KBM-7 (cell line): ENCODE data around the gene PLEKHA7.
"Not testable (repeated sequence)": the region's sequence is repeated elsewhere in the genome, so short reads cannot be mapped to it uniquely, and the experiment has no call there.

Experiments used
- DNase-seq: peaks from one replicate; pipeline ENCODE4 v3.0.0-alpha.2; 2015
- in situ Hi-C: fragments of 300-500 bp; cut with MboI; formaldehyde crosslinking; loops from 2 replicates; pipeline ENCODE4 v1.14.3; 2020; ENCODE audit warnings: low sequenced_read_pairs, low pct_unique_long_range_greater_than_20kb, mixed read lengths

PLEKHA7 gene

DNA sequence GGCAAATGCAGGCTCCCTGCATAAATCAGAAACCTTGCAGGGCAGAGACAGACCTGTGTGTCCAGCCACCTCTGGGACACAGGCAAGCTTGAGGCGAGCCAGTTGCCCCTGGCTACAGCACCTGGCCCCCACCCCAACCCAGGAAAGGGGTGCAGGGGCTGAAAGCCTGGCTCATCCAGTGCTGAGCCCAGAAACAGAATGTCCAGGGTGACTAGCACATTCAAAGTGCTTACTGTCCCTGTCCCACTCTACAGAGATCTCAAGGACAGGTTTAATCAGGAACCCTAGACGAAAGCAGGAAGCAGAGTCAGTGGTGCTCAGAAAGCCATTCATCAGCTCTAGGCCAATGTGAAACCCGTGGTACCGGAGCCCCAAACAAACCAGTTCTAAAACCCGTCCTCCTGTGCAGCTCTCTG lies 31.9 kb downstream of the PLEKHA7 start:
- in situ Hi-C loops: no loop called here
- no peak for DNase-seq

DNA sequence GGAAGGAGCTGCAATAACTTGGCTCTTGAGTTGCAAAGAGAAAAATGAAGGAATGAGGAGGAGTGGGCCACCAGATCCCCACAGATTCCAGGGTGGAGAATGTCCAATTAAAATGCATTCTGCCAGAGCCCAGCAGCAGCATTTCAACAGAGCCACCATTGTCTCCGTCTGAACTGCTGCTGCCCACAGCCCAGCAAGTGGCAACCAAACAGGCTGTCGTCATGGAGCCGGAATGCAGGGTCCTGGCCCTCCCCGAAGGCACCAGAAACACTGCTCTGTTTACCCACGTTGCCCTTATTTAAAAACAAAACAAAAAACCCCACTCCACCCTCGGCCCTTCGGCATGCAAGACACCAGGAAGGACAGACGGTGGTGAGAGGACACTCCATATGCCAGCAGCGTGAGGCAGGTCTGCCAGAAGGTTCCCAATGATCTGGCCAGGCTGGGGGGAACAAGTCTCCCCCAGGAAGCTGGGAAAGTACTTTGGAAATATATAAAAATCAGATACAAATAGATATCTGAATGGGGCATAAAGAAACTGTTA lies 32.5 kb downstream of the PLEKHA7 start:
- in situ Hi-C loops: no loop called here
- no peak for DNase-seq

DNA sequence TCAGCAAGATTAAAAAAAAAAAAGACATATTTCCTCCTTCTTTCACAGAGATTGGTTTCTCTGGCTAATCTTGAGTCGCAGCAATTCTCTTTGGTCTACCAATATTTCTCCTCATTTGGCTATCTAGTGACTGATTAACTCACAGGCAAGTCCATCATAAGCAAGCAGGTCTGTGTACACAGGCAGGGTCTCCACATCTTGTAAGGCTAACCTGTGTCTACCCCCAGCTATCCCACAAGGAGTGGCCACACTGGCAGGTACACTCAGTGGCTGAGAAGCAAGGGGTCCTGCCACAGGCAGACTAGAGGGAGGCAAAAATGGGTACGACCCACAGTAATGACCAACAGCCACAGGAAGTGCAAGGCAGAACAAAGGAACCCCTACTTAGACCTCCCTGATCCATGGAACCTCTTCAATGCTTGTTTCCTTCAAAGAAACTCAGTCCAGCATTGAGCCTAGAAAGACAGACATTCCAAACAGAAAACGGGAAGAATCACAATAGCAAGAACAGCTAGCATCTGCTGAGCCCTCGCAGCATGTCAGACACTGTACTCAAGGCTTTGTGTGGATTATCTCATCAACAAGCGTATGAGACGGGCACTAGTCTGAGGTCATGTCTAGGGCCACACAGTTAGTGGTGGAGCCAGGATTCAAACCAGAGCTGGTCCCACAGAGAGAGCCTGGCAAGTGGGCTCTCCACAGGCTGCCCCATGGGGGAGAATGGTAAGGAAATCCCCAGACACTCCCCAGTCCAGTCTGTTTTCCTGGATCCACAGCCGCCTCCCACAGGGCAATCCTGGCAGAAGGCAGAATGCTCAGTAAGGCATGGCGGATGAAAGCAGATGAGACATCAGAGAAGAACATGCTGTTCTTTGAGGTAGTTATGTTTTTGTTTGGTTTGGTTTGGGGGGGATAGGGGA lies 34.3 kb downstream of the PLEKHA7 start:
- in situ Hi-C loops: no loop called here
- DNase-seq: no peak

DNA sequence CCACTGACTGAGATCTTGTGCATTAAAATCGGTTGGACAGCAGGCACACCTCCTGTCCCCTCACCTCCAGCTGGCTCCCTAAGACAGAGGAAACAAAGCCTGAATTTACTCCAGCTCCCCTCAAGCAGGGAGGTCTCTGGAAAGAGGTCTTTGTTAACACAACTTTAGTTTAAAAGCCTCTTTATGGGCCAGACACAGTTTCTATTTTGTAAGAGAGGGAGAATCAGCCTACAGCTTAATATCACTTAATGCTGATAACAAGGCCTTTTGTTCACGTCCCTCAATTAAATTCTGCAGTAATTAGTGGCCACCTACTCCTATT lies 36.3 kb downstream of the PLEKHA7 start:
- DNase-seq: no peak
- in situ Hi-C loops: no loop called here

DNA sequence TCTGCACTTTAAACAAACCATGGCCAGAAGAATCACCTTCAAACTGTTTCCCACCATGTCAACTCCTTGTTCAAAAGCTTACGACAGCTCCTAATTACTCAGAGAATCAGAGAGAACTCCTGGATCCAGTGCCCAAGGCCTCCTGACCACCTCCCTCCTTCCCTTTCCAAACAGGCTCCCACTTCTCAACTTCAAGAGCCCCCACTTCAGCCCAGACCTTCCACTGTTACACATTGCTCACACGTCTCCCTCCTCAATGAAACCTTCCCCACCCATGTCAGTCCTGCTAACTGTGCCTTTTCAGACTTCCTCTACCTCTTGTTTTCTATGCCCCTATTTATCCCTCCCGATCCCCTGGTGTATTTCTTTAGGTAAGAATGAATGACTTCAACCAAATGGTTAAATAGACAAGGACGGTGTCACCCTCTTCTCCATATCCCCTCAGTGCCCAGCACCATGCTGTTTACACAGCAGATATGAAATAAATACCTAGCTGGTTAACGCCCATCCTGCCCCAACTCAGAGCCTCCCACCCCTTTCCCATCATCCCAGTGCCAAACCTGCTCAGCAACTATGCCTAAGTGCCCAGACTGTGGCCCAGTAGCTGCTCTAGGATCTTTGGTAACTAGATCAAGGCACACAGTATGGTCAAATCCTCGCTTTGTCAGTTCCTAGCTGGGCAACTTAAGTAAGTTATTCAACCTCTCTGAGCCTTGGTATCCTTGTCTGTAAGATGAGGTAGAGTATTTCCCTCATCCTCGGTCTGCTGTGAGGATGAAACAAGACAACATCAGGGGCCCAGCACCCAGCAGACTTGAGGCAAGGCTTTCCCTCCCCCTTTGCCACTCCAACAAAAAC lies 36.8 kb downstream of the PLEKHA7 start:
- in situ Hi-C loops: no loop called here

DNA sequence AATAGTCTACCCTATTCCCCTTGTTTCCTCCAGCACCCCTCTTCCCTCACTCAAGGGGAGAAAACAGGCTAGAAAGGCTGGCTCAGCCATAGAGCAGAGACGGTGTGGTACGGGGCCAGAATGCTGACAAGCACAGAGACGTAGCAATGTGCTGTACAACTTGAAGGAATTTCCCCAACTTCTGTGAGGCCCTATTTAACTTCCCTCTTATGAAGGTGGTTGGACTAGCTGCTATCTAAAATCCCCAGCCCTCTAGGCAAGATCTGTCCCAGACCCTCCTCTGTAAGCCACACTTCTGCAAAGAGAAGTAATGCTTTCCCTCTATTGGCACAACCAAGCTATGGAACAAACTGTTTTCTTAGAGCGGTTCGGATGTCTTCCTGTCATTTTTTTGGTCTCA lies 37.8 kb downstream of the PLEKHA7 start:
- in situ Hi-C loops: no loop called here
- DNase-seq: peak; percentile 25

More for the DNA sequence above, 36.8 kb downstream of the PLEKHA7 start:
- DNase-seq: no peak

DNA sequence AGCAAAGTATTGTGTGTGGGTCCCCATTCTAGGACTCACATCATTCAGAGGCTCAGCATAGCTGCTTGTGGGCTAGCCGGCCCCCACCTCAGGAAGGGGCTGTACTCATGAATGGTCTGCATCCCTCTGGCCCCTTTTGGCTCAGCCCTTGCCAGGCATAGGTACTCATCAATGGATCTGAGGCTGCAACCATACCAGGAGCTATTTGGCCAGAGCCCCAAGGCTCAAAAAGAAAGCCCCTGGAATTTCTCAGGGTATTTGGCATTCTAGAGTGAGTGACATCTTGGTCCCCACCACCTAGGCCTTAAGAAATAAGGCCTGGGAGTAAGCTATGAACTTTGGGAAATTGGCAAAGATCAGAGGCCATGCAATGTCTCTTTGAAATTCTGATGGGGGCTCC lies 38.3 kb downstream of the PLEKHA7 start:
- in situ Hi-C loops: no loop called here
- no peak for DNase-seq

DNA sequence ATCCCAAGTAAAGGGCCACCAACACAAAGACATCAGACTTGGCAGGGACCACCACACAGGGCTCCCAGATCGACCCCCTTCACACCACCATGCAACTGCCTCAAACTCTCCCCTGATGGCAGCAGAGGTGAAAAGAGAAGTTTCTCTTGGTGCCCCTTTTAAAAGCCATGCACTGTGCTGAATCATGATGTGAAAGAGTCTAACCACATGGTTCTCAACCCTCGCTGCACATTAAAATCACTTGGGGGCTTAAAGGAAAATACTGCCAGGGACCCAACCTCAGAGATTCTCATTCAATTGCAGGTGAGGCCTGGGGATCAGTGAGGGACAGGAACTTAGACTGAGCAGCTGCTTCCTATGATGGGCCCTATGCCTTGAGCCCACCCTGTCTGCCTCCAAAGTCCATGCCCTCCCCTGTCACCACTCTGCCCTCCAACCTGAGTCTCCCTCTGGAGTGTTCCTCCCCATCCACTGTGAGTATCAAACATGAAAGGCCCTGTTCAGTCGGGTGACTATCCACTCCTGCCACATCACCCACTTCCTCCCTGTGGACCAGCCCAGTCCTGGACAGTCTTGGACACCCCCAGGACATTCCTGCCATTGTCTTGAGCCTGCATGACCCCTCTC lies 40.8 kb downstream of the PLEKHA7 start:
- DNase-seq: no peak
- in situ Hi-C loops: no loop called here

DNA sequence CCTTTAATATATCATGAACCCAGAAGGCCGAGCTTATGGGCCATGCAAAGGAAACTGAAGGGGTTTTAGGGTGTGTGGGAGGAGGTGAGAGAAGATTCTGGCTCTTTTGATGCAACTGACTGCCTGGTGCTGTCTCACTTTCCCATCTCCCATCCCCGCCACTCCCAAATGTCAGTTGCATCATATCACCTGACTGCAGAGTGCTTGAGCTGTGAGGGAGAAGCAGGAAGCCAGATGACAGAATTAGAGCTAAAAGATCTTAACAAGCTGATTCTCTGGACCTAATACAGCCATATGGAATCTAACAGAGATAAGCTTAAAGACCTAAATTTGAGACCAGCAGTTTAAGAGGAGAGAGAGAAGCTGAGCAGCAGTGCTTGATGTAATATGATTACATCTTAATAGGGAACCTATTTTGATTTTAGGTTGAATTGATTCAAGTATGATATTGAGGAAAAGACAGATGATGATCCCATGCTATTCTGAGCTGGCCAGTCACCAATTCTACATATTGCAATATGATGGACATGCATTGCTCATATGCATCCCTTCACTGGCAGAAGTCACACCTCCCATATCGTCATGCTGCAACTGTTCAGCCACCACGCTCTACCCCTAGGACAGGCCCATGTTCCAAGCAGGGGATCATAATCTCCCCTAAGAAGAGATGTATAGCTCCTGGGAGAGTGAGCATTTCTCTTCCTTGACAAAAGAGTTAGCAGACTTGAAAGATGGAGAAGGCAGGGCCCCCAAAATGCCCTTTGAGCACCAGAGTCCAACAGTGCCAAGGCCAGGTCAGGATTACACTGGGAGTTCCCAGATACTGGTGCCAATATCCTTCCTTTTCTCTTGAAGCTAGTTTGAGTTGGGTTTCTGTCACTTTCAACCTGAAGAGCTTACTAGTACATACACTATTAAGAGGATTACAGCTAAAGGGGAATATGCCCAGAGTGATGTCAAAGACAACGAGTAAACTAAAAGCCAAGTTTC lies 44.9 kb downstream of the PLEKHA7 start:
- in situ Hi-C loops: no loop called here
- DNase-seq: no peak

DNA sequence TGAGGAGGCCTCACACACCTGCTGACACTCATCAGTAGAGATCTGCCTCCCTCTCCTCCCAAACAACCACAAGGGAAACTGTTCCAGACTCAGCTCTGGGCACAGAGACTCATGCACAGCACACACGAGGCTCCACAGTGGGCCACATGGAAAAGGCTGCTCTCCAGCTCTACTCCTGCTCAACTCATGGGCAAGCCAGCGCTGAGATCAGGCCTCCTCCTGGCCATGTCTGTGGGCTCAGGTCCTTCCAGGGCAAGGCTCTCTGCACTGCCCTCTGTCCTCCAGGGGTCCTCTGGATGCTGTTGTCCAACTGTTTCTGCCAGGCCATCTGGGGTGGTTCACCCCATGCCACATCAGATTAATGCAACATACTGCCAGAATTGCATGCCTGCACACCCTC lies 46.0 kb downstream of the PLEKHA7 start:
- no peak for DNase-seq
- in situ Hi-C loops: no loop called here

DNA sequence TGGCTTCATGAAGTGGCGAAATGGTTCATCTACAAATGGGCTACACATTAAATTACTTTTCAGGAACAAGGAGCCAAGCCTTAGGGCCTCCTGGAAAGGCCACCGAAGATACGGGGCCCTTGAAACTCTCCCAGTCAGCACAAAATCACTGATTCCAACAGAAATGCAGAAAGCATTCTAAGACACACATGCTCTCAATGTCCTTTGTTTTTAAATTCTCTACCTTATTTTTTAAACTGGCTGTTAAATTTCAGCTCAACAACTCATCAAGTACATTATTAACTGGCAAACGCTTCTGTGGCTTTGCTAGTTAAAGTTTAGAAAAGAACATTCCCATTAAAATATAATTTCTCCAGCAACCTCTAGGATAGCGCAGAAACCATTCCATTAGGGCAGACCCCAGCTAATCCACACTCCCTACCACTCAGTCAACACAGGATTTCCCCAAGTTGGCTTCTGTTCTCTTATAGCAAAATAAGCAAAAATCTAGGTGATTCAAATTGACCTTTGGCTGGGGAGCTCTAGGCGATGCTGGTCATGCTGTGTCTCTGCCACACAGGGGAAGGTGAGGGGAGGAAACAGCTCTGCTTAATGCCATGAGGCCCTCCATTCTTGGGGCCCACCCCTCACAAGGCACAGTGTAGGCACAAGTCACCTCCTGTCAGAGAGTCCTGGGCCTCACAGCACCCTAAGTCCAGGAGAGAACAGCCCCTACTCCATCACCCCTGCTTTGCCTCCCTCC lies 47.1 kb downstream of the PLEKHA7 start:
- DNase-seq: no peak
- in situ Hi-C loops: no loop called here

DNA sequence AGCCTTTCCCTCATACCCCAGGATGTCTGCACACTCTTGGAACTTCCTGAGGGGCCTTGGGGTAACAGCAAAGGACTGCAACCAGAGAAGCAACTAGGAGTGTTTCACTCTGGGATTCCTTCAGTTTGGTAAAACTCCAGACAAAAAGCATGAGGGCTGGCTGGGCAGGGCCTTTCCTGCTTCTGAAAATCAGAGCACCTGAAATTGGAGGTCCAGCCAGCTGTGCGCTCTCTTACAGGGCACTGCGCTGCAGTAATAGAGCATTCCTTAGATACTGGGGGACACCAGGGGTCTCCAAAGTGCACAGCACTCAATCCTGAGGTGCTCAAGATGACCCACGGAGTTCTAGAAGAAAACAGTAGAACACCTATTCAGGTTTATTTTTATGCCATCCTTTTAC lies 49.7 kb downstream of the PLEKHA7 start:
- in situ Hi-C loops: no loop called here
- DNase-seq: no peak

DNA sequence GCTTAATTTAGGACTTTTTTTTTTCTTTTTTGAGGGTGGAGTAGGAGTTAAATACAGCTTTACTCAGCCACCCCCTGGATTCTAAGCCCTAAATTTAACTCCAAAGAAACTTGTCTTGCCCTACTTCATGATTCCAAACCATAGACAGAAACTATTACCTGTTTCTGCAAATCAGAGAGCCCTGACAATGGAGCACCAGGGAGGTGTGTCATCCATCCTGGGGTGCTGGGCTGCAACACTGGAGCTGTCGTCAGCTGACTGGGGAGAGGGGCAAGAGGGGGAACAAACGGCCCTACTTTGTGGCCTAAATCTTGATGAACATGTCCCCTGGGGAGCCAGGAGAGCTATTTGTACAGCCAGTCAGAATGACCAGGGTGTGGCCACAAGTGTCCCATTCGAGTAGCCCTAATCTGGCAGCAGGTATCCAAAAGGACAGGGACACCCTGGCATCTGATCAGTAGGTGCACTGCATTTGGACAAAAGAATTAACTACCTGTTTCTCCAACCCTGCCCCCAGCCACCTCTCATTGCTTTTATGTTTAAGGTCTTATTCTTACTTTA lies 50.8 kb downstream of the PLEKHA7 start:
- no peak for DNase-seq
- in situ Hi-C loops: no loop called here

DNA sequence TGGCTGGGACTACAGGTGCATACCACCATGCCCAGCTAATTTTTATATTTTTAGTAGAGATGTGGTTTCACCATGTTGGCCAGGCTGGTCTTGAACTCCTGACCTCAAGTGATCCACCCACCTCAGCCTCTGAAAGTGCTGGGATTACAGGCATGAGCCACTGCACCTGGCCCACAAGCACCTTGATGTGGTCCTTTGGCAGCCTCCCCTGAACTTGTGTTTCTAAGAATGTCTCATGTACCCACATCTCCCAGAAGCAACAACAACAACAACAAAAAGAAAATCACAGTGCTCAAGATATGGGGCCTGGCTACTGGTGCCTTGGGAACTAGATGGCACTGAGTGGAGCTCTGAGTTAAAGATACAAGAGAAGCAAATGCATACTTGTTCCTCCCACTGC lies 51.6 kb downstream of the PLEKHA7 start:
- in situ Hi-C loops, DNase-seq: not testable (repeated sequence)

DNA sequence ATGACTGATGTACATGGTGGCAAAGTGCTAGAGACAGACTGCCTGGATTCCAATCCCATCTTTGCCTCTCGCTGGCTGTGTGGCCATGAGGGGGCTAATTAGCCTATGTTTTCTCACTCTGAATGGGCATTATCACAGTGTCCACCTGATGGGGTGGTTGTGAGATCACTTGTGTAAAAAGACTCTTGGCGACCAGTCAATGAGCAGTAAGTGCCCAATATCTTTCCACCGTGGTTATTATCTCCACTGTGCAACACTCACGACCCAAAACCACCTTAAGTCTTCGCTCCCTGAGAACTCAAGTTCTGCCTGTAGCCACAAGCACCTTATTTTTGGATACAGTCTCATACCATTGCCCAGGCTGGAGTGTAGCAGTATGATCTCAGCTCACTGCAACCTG lies 52.1 kb downstream of the PLEKHA7 start:
- no peak for DNase-seq
- in situ Hi-C loops: no loop called here

DNA sequence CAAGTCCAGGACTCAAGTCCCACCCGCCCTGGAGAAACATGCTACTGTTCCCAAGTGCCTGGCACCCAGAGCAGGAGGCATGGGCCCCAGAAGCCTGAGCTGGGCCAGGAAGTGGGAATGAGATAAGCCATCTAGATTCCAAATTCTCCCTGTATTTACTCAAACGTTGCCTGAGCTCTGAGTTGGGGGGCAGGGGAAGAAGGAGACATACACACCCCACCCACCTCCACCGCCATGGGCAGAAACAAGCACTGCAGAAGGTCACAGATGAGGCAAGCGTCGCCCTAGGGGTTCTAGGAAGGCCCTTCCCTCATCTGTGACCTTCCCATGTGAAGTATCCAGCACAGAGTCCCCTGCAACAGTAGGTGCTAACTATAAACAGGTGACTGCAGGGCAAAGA lies 54.0 kb downstream of the PLEKHA7 start:
- in situ Hi-C loops: no loop called here
- no peak for DNase-seq

DNA sequence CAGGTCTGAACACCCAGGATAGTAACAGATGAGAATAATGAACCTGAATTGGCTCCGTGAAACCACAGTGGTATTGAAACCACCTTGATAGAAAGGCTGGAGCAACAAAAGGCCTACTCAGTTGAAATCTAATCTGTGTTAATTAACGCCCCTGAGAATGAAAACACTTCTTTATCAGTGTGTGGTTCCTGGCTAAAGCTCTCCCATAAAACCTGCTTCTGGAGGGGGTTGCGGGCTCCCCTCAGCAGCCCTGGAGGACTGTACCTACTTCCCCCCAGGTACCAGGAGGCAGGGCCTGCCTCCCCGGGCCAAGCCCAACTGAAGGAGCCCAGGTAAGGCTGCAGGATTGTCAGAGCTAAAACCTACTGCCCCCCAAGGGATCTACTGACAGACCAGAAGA lies 54.6 kb downstream of the PLEKHA7 start:
- in situ Hi-C loops: no loop called here

DNA sequence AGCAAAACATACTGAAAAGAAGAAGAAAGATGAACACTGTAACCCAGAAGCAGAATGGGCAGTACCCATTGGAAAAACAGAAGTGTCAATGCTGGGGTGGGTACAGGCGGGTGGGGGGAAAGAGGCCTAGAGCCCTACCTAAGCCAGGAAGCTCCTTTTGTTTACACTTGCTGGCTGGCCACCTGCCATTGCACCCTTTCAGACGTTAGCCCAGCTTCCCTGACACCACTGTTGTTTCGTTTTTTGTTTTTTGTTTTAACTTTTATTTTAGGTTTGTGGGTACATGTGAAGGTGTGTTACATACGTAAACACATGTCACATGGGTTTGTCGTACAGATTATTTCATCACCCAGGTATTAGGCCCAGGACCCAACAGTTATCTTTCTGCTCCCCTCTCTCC lies 55.4 kb downstream of the PLEKHA7 start:
- no peak for DNase-seq
- in situ Hi-C loops: no loop called here

More for the DNA sequence above, 54.6 kb downstream of the PLEKHA7 start:
- no peak for DNase-seq
